GM12878 (cell line): ENCODE data around the gene RFTN2. TPM values are rescaled to one million over a fixed set of nuclear protein-coding genes. Genes with fewer than 3 reads are reported as not detected.

Experiments
- ATAC-seq: fragments of 200-7000 bp; cut with Tn5 transposase; 3 replicates; pipeline ENCODE4 v1.9.1; 2020; ENCODE audit warnings: mild to moderate bottlenecking, moderate library complexity
- BruUV-seq: library from RNA; stranded (reverse); fragments of 400-500 nt; replicated peaks from 2 replicates; lab custom pipeline; 2021; lab: Mats Ljungman, UMichigan
- CTCF ChIA-PET: fragments of 300-600 bp; sonication (Branson Sonifier 250); formaldehyde crosslinking; extraction: SDS; loops from one replicate; lab custom pipeline; 2021; ENCODE audit warnings: inconsistent platforms; lab: Yijun Ruan, JAX
- POLR2A ChIA-PET: fragments of 350-600 bp; formaldehyde crosslinking; extraction: SDS; loops from one replicate; lab custom pipeline; 2021; ENCODE audit warnings: inconsistent platforms; lab: Charles Lee
- RAD21 ChIA-PET: fragments of 300-600 bp; sonication (Branson Sonifier 250); formaldehyde crosslinking; loops from one replicate; lab custom pipeline; 2023; ENCODE audit warnings: antibody characterized with exemption; ENCODE audit not compliant: unreplicated experiment; lab: Charles Lee
- SMC1A ChIA-PET: fragments of 300-600 bp; sonication (Branson Sonifier 250); formaldehyde crosslinking; loops from one replicate; lab custom pipeline; 2023; ENCODE audit not compliant: unreplicated experiment, uncharacterized antibody; lab: Charles Lee
- DNase-seq: peaks from one replicate; pipeline ENCODE4 v3.0.0-alpha.2; 2011; ENCODE audit warnings: low read depth, low spot score
- FAIRE-seq: peaks from 3 replicates; lab custom pipeline; 2011; peaks lifted over from hg19 to GRCh38; lab: Jason Lieb, UNC
- H2AFZ ChIP-seq: 2 replicates; pipeline ENCODE4 v1.6.0; 2011; ENCODE audit warnings: low read depth, low read length, control low read depth; ENCODE audit not compliant: control insufficient read depth
- H3K27ac ChIP-seq: 2 replicates; pipeline ENCODE4 v1.5.1; 2011; ENCODE audit warnings: control low read depth; ENCODE audit not compliant: control insufficient read depth, insufficient read depth
- H3K27me3 ChIP-seq, 2 experiments: replicated peaks in 1 of 2; 2 replicates each; pipeline versions ENCODE4 v1.6.0 to v1.6.1; 2011; ENCODE audit warnings: low read length in 1 of 2; ENCODE audit not compliant: control insufficient read depth in 2 of 2, insufficient read depth in 2 of 2
- H3K36me3 ChIP-seq, 2 experiments: 2 replicates each; pipeline ENCODE4 v1.5.1; 2011; ENCODE audit warnings: low read length in 1 of 2; ENCODE audit not compliant: control insufficient read depth in 2 of 2, insufficient read depth in 2 of 2
- H3K4me1 ChIP-seq: 2 replicates; pipeline ENCODE4 v1.6.1; 2011; ENCODE audit warnings: mild to moderate bottlenecking, low read length, moderate library complexity, mixed read lengths; ENCODE audit not compliant: control insufficient read depth, insufficient read depth
- H3K4me2 ChIP-seq: 2 replicates; pipeline ENCODE4 v1.6.0; 2011; ENCODE audit warnings: control low read depth; ENCODE audit not compliant: control insufficient read depth, insufficient read depth
- H3K4me3 ChIP-seq: fragments of 200-600 bp; sonication (generic); 2 replicates; pipeline ENCODE4 v1.5.1; 2016
- H3K79me2 ChIP-seq: 2 replicates; pipeline ENCODE4 v1.6.0; 2011; ENCODE audit warnings: low read length; ENCODE audit not compliant: control insufficient read depth, insufficient read depth
- H3K9ac ChIP-seq: 2 replicates; pipeline ENCODE4 v1.8.0; 2011; ENCODE audit warnings: low read length, control low read depth, mixed read lengths; ENCODE audit not compliant: control insufficient read depth, insufficient read depth
- H3K9me3 ChIP-seq: replicated peaks from 3 replicates; pipeline ENCODE4 v1.5.1; 2011; ENCODE audit warnings: mild to moderate bottlenecking, low read length; ENCODE audit not compliant: control insufficient read depth, insufficient read depth
- H4K20me1 ChIP-seq: 2 replicates; pipeline ENCODE4 v1.6.0; 2011; ENCODE audit not compliant: control insufficient read depth, insufficient read depth
- BCL11A ChIP-seq: IDR thresholded peaks from 2 replicates; pipeline ENCODE4 v1.6.1; 2011; ENCODE audit warnings: low read depth, low read length
- BRCA1 ChIP-seq: IDR thresholded peaks from 2 replicates; pipeline ENCODE4 v1.6.1; 2011; ENCODE audit warnings: low read depth, low read length, improper control_type of control experiment
- ELK1 ChIP-seq: IDR thresholded peaks from 2 replicates; pipeline ENCODE4 v1.6.1; 2012; ENCODE audit warnings: low read depth, low read length, improper control_type of control experiment
- HDAC6 ChIP-seq: fragments of 200-600 bp; sonication (generic); IDR thresholded peaks from one replicate; pipeline ENCODE4 v1.8.0; 2017; ENCODE audit warnings: antibody characterized with exemption; ENCODE audit not compliant: unreplicated experiment
- MEF2A ChIP-seq: IDR thresholded peaks from 2 replicates; pipeline ENCODE4 v1.6.1; 2011; ENCODE audit warnings: low read depth, mild to moderate bottlenecking, low read length, moderate library complexity; ENCODE audit not compliant: insufficient read depth
- WGBS: methylation state at CpG from one replicate; pipeline ENCODE4 v1.1.6; 2016; ENCODE audit warnings: low lambda C conversion rate; ENCODE audit not compliant: insufficient replicate concordance, insufficient coverage; ENCODE audit errors: missing lambda C conversion rate; 5-methylcytosine and 5-hydroxymethylcytosine counted together
- in situ Hi-C: fragments of 300-500 bp; cut with MboI; formaldehyde crosslinking; loops from 9 replicates; pipeline ENCODE4 v1.14.3; 2018; ENCODE audit warnings: mixed read lengths
- intact Hi-C: fragments of 100-400 bp; cut with micrococcal nuclease; formaldehyde crosslinking; loops from one replicate; pipeline ENCODE4 v1.14.2; 2022; ENCODE audit not compliant: unreplicated experiment
- polyA plus RNA-seq, 11 experiments: library from polyadenylated mRNA; depleted of rRNA in 4 of 11; unstranded in 6 of 11; stranded (reverse) in 5 of 11; fragments of >200 nt; fragmentation: Nextera tagmentation in 4 of 11; fragmentation: Illumina TruSeq in 1 of 11; extraction: Ambion mirVana in 4 of 11; extraction: Trizol in 1 of 11; gene quantifications; 1 replicate in 1 of 11; 2 replicates in 10 of 11; pipeline versions ENCODE4 v1.2.1 to v1.2.3, GENCODE V29; 2011 to 2016; ENCODE audit warnings: inconsistent platforms in 2 of 11, missing spikeins in 2 of 11, low read depth in 1 of 11
- total RNA-seq, 4 experiments: library from RNA; depleted of rRNA in 3 of 4; stranded (reverse); fragments of >200 nt in 3 of 4; fragmentation: Illumina TruSeq in 1 of 4; extraction: Trizol in 1 of 4; gene quantifications; 2 replicates each; pipeline versions ENCODE4 v1.2.1 to v1.2.3, GENCODE V29; 2013 to 2021

The RFTN2 gene
- total and polyA plus RNA-seq, 10 of the 15 experiments (the other 5 are each of a cell fraction or from before 2014, with no cell fraction given), result 0.09 to 0.23 TPM; not detected in 8

GRCh38 chr2:197708331-197708730 is 32.9 kb upstream of the RFTN2 start:
- TF ChIP-seq BRCA1 (no peak), MEF2A (no peak), HDAC6 (no peak), BCL11A (no peak), ELK1 (no peak)
- TF ChIP-seq, all 136 proteins: peak for 0
- Histone ChIP-seq H3K9me3 (no peaks in the 10 kb centered on the region), H3K9ac (no peak overlapping the region), H3K4me2 (peak overlapping the region; percentile 79), H3K79me2 (peaks cover 62% of the 10 kb centered on the region), H2AFZ (no peak overlapping the region), H3K36me3 (peaks cover 0 to 9% of the 10 kb centered on the region in 2 experiments; a peak in 2 of 4 replicates), H3K27ac (no peak overlapping the region; the same call in 1 of the 2 replicates), H3K27me3 (no peaks in the 10 kb centered on the region), H4K20me1 (no peaks in the 10 kb centered on the region; the same call in 1 of the 2 replicates), H3K4me3 (peak overlapping the region; percentile 55), H3K4me1 (peaks cover 17% of the 10 kb centered on the region)
- ATAC-seq, result no peak
- POLR2A ChIA-PET, result no interaction called here
- no peak for DNase-seq
- in situ Hi-C loops (loop anchor here (5.0 kb wide), 1 partner anchor 69 kb away; no protein-coding TSS in a partner anchor), intact Hi-C loops (loop anchor here (5.0 kb wide), 3 partner anchors 106 to 256 kb away; partner anchors contain the start of genes COQ10B and MOB4)
- WGBS, result 0% methylated on average over 2 of the region's 2 CpGs
- SMC1A ChIA-PET, result interaction anchor here (1.1 to 8.9 kb wide), 2 partner anchors 71 to 595 kb away, joined by 3 to 58 read pairs; no protein-coding TSS in a partner anchor
- no TSS peak for BruUV-seq
- RAD21 ChIA-PET, result interaction anchor here (1.2 to 2.4 kb wide), 2 partner anchors 64 to 71 kb away, joined by 3 to 21 read pairs; no protein-coding TSS in a partner anchor
- no peak for FAIRE-seq
- CTCF ChIA-PET, result interaction anchor here (0.7 to 4.5 kb wide), 6 partner anchors 7 to 588 kb away, joined by 3 to 60 read pairs (median 6); no protein-coding TSS in a partner anchor
